Suprapubic skin (tissue), 4 donors: ENCODE results near the gene CNTN3.

ENCODE experiments used
- EP300 ChIP-seq: sonication (generic); formaldehyde crosslinking; IDR thresholded peaks from one replicate; pipeline ENCODE4 v1.6.1; 2017; ENCODE audit warnings: antibody characterized with exemption
- POLR2A ChIP-seq, 2 donors: fragments of 450-650 bp; IDR thresholded peaks; one replicate each; pipeline ENCODE4 v1.6.1; 2017; ENCODE audit warnings: antibody characterized with exemption in 2 of 2, mild to moderate bottlenecking in 2 of 2, moderate library complexity in 2 of 2
- POLR2AphosphoS5 ChIP-seq, 3 donors: sonication (generic); formaldehyde crosslinking; IDR thresholded peaks; one replicate each; pipeline ENCODE4 v1.6.1; 2017; ENCODE audit warnings: antibody characterized with exemption in 3 of 3
- TF ChIP-seq, protein P1 (sequence below), 2 donors: fragments of 200-600 bp in 1 of 2; fragments of 450-650 bp in 1 of 2; sonication (generic) in 1 of 2; IDR thresholded peaks; one replicate each; pipeline ENCODE4 v1.5.1; 2016 to 2019; ENCODE audit warnings: antibody characterized with exemption in 2 of 2, mild to moderate bottlenecking in 1 of 2, moderate library complexity in 1 of 2

GRCh38 chr3:74661672-74662071, 47.2 kb upstream of the CNTN3 start:
- no peak for TF ChIP-seq EP300
- no peak for TF ChIP-seq POLR2A (IDR thresholded peaks at IDR 0.05)
- TF ChIP-seq, protein P1, sequence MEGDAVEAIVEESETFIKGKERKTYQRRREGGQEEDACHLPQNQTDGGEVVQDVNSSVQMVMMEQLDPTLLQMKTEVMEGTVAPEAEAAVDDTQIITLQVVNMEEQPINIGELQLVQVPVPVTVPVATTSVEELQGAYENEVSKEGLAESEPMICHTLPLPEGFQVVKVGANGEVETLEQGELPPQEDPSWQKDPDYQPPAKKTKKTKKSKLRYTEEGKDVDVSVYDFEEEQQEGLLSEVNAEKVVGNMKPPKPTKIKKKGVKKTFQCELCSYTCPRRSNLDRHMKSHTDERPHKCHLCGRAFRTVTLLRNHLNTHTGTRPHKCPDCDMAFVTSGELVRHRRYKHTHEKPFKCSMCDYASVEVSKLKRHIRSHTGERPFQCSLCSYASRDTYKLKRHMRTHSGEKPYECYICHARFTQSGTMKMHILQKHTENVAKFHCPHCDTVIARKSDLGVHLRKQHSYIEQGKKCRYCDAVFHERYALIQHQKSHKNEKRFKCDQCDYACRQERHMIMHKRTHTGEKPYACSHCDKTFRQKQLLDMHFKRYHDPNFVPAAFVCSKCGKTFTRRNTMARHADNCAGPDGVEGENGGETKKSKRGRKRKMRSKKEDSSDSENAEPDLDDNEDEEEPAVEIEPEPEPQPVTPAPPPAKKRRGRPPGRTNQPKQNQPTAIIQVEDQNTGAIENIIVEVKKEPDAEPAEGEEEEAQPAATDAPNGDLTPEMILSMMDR (IDR thresholded peaks at IDR 0.05) = no peak
- no peak for TF ChIP-seq POLR2AphosphoS5 (IDR thresholded peaks at IDR 0.05)
